Prostate gland (tissue), 2 donors: ENCODE data around the gene WBP1.

Experiments
- CTCF ChIP-seq, 4 experiments: fragments of 200-600 bp in 2 of 4; fragments of 450-650 bp in 2 of 4; sonication (generic) in 2 of 4; IDR thresholded peaks; 1 replicate in 3 of 4; 2 replicates in 1 of 4; pipeline ENCODE4 v1.5.1; 2016 to 2019; ENCODE audit warnings: antibody characterized with exemption in 4 of 4, mild to moderate bottlenecking in 2 of 4, moderate library complexity in 2 of 4
- POLR2A ChIP-seq: fragments of 450-650 bp; IDR thresholded peaks from one replicate; pipeline ENCODE4 v1.6.1; 2016; ENCODE audit warnings: antibody characterized with exemption, mild to moderate bottlenecking
- POLR2AphosphoS5 ChIP-seq: sonication (generic); formaldehyde crosslinking; IDR thresholded peaks from one replicate; pipeline ENCODE4 v1.6.1; 2017; ENCODE audit warnings: antibody characterized with exemption

- TF ChIP-seq POLR2AphosphoS5 (no peak), POLR2A (no peak), CTCF (IDR thresholded peaks at IDR 0.05) (no peak)
Measured at GRCh38 chr2:74428675-74429074, 29.6 kb upstream of the WBP1 start.
